CD4-positive, alpha-beta T cell treated with Interleukin-1 beta for 1 hour (primary cell): ENCODE data around the gene ARF4.

Experiments used
- DNase-seq, 2 donors: peaks; one replicate each; pipeline ENCODE4 v3.0.0-alpha.2; 2020 to 2022

Gene ARF4

DNA sequence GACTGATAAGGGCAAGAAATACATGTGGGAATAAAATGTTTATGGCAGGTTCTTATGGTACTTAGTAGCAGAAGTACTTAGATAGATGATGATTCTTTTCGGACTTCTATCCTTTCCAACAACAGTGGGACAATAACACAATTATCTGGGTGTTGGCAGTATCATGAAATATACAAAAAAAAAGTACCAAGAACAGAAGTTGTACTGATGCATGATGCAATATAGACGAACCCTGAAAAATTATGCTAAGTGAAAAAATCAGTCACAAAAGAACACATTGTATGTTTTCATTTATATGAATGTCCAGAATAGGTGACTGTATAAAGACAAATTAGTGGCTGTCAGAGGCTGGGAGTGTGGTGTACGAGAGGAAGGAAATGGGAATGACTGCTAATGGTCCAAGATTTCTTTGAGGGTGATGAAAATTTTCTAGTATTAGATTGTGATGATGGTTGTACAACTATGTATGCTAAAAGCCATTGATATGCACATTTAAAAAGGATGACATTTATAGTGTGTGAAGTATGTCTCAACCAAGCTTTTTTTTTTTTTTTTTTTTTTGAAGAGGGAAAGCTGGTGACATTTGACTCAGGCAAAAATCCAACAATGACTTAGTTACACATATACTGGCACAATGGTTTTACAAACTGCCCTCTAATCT is 21.0 kb downstream of the ARF4 start:
- no peak for DNase-seq

DNA sequence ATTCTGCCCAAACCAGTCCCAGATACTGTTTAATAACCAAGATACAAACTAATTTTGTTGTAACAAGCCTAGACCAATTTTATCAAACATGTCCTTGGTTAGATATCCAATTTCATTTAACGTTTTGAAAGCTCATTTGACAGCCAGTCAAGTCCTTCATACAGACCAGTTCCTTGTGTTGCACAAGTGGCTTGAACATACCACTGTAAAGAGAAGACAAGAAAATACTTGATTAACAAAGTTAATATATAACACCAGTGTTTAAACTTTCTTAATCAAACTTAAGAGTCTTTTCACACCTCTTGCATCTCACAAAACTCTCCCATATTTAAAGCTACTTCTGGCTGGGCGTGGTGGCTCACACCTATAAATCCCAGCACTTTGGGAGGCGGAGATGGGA is 25.0 kb downstream of the ARF4 start:
- DNase-seq: no peak

DNA sequence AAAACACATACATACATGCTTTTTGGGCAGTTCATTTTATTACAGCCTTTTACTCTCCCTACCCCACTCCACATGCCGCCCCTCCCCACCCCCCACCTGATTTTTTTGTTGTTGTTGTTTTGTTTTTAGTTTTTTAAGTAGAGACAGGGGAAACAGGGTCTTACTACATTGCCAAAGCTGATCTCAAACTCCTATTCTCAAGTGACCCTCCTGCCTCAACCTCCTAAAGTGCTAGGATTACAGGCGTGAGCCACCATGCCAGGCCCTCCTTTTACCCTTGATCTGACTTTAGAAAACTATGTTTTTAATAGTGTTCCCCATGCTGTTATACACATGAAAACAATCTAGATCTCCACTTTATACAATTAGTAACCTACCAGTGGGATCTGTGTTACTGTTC is 26.3 kb downstream of the ARF4 start:
- no peak for DNase-seq

DNA sequence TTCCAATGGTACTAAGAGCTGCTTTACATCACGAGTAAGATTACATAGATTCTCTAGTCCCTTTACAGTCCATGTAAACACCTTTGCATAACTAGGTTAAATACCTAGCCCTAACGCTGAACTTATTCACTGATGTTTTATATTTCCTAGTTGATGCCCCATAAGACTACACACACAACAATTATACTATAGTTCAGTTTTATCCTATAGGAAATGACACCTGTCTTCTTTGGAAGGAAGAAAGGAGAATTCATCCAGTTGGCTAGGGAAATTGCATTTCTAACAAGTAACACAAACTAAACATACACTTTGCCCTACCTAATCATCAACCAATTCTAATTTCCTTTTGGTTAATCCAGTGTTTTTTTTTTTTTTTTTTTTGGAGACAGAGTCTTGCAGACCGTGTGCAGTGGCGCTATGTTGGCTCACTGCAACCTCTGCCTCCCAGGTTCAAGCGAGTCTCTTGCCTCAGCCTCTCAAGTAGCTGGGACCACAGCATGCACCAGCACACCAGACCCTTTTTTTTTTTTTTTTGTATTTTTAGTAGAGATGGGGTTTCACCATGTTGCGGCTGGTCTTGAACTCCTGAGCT is 27.2 kb downstream of the ARF4 start:
- no peak for DNase-seq

DNA sequence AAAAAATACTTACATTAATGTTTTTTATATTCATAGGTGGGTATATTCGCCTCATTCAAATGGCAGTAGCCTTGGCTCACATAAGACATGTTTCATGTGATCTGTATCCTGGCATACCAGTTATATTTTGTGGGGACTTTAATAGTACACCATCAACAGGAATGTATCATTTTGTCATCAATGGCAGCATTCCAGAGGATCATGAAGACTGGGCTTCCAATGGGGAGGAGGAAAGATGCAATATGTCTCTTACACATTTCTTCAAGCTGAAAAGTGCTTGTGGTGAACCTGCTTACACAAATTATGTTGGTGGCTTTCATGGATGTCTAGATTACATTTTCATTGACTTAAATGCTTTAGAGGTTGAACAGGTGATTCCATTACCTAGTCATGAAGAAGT is 37.6 kb downstream of the ARF4 start:
- DNase-seq: no peak

DNA sequence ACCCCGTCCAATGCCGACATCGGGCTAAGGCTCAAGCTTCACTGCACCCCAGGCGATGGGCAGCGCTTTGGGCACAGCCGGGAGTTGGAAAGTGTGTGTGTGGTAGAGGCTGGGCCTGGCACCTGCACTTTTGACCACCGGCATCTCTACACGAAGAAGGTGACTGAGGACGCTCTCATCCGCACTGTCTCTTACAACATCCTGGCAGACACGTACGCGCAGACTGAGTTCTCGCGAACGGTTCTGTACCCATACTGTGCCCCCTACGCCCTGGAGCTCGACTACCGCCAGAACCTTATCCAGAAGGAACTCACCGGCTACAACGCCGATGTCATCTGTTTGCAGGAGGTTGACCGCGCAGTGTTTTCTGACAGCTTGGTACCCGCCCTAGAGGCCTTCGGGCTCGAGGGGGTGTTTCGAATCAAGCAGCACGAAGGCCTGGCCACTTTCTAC is 40.0 kb downstream of the ARF4 start:
- peak; percentile 40 to 41 for DNase-seq

DNA sequence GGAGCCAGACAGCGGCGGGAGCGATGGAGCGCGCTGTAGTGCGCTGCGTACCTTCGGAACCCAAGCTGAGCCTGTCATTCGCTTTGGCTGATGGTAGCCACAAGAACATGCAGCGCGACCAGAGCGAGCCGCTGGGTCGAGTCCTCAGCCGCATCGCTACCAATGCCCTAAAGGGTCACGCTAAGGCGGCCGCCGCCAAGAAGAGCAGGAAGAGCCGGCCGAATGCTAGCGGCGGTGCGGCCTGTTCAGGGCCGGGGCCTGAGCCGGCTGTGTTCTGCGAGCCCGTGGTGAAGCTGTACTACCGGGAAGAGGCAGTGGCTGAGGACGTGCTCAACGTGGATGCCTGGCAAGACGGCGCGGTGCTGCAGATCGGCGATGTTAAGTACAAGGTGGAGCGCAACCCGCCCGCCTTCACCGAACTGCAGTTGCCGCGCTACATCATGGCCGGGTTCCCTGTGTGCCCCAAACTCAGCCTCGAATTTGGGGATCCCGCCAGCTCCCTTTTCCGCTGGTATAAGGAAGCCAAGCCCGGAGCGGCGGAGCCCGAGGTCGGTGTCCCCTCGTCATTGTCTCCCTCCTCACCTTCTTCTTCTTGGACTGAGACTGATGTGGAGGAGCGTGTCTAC is 40.6 kb downstream of the ARF4 start:
- peak; percentile 24 to 44 for DNase-seq

DNA sequence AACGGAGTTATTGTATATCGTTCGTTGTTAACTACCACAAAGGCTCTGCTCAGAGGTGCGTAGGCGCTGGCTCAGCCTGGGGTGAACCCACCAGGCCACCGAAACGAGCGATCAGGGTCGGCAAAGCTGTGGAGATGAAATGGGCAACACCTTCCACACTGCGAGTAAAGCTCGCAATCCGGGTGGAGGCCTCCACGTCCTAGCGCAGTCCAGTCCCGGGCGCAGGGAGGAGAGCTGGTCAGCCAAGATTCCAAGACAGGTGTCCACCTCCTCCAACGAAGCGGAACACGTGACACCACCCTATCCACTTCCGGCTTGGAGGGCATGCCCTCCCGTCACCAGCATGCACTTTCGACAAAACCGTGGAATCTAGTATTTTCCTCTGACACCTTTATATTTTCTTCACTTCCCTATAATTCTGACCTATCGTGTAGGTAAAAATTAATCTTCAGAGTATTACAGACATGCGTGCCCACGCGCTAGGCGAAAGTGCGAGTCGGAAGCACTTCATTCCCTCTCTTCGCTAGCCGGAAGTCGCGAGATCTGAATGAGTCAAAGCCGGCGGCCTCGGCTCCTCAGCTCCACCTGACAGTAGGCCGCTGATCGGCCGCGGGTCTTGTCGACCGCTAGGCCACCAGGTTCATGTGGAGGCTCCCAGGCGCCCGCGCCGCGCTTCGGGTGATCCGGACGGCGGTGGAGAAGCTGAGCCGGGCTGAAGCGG is 41.2 kb downstream of the ARF4 start, which contains the start of gene PDE12:
Gene PDE12 (plus strand): TSS at position 537 of the 721 bp plus-strand sequence. CDS start 106 bp downstream, at position 643.
- DNase-seq: peak; percentile 85 to 86

DNA sequence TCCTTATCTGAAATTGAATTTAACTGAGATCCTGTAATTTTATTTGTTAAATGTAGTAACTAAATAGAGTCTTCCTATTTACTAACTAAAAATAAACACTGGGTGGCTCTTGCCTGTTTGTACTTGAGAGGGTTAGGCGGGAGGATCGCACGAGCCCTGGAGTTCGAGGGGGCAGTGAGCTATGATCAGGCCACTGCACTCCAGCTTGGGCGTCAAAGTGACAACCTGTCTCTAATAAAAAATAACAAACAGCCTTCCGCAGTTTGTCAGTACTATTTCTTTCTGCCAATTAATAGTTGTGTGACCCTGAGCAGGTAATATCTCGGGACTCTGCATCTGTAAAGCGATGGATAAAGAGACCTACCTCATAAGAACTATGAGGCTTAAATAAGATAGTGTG is 41.8 kb downstream of the ARF4 start:
- no peak for DNase-seq

DNA sequence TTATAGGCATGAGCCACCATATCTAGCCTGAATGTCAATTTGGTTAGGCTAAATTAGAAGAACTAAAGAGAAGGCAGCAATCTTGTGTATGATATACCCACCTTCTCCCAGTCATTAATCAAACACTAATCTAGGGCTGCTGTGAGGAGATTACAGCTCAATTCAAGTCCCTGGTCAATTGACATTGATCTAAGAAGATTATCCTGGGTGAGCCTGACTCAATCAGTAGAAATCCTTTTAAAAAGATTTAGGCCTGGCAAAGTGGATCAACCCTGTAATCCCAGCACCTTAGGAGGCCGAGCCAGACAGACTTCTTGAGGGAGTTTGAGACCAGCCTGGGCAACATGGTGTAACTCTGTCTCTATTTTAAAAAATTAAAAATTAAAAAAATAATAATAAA is 50.5 kb downstream of the ARF4 start:
- no peak for DNase-seq

DNA sequence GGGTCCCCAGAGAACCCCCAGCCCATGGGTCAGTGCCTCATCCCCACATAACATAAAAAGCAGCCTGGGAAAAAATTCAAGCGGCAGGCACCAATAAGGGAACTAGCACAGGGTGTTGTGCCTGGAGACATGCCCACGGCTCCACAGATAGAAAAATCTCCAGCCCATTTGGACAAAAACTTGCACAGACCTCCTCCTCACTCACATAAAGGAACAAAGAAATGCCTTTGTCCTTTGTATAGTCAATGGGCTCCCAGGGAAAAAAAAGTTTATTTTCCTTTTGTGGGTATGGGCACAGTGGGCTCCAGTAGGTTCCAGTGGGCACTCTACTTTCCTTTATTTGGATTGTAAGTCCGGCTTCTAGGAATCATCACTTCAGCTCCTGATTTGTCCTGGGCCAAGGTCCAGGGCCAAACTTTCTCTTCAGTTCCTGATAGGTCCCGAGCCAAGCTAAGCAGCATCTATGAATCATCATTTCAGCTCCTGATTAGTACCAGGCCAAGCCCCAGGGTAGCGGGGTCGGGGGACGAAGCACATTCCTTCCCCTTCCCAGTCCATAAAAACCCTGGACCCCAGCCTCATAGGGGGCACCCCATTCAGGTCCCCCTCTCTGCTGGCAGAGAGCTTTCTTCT is 51.4 kb downstream of the ARF4 start:
- DNase-seq: no peak

DNA sequence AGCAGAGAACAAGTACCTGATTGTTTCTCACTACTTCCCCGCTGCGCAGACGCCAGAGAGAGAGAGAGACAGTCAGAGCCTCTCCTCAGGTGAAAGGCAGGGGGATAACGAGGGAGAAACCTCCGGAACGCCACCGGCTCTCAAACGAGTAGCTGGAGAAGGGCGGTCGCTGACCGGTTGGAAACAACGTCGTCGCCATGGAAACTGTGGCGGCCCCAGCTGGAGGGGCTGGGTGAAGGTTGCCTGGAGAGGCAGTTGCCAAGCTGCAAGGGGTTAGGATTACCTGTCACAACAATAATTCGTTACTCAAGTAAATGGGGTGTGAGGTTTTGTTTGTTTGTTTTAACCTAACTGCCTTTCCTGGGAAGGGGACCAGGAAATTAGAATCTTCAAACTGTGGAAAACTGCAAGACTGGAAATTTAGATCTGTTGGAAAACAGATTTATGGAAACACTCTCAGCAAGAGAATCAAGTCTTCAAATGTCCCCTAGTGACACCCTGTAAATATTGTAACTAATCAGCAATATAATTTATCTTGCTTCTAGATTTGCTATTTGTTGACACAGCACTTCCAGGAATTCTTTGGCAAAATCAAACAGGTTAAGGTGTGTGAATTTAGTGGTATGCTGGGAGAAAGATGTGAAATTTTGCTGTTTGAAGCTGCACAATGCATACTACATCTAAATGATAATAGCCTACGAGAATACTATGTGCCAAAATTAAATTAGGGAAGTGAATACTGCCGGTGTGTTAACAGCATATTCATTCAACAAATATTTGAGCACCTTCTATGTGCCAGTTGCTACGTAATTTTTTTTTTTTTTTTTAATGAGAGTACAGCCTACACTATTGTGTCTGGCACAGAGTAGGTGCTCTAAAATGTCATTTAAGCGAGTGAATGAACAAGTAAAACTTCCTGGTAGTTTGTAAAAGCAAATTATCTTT is 52.7 kb downstream of the ARF4 start, which contains the start of gene DNAH12:
Gene DNAH12 (minus strand): TSS at position 164 of the 945 bp plus-strand sequence. CDS start 1,474 bp downstream, outside the sequence.
- DNase-seq: peak in 1 of 2 donors; percentile 18

DNA sequence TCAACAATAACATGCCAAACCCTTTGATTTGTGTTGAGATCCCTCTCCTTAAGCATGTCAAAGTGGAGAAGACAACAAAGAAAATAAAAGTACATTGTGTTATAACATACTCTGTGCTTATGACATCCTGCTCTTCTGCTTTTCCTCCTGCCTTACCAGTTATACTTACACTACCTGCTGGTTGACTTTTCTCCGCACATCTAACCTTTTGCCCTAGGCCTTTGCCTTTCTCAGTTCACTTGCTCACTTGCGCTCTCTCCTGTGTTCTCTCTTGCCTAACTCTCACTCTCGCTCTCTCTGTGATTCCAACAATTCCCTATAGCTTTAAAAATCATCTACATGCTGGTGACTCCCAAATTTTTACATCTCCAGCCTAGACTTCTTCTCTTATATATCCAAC is 58.7 kb downstream of the ARF4 start:
- no peak for DNase-seq

DNA sequence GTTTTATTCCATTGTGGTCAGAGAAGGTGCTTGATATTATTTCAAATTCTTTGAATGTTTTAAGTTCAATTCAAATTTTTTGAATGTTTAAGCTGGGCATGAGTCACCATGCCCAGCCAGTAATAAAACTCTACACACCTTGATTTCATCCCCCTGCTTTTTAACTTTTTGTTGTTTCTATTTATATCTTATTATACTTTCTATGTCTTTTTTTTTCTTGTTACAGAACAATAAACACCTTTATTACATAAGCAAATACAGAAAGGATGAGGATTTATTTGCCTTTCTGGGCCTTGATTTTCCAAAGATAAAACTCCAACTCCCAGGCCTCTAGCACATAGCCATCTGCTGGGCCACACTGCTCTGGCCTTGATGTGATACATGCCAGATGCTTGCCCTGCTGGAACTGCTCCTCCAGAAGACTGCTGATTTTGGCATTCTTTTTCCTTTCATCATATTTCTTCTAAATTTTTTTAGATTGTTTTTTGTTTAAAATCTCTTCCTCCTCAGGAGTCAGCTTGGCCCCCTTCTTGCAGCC is 67.0 kb downstream of the ARF4 start:
- no peak for DNase-seq
